HEK293 (cell line): ENCODE results near the gene SYNPO2L.

Experiments used
- CTCF ChIA-PET: fragments of 350-600 bp; formaldehyde crosslinking; extraction: SDS; loops from one replicate; lab custom pipeline; 2021; ENCODE audit warnings: antibody characterized with exemption; lab: Yijun Ruan, JAX
- POLR2A ChIA-PET: fragments of 300-600 bp; formaldehyde crosslinking; extraction: SDS; loops from one replicate; lab custom pipeline; 2020; ENCODE audit warnings: antibody characterized with exemption, inconsistent platforms; lab: Yijun Ruan, JAX
- H3K27ac ChIP-seq: fragments of 200-500 bp; sonication (Bioruptor generic); 2 replicates; pipeline ENCODE4 v1.5.1; 2014; ENCODE audit warnings: low read depth, low read length, control low read depth, inconsistent platforms; ENCODE audit errors: extremely low read depth
- H3K36me3 ChIP-seq, 2 experiments: fragments of 200-500 bp in 1 of 2; sonication (Bioruptor generic) in 1 of 2; 1 replicate in 1 of 2; 2 replicates in 1 of 2; pipeline ENCODE4 v1.5.1; 2014 to 2017; ENCODE audit warnings: inconsistent platforms in 2 of 2, low read length in 2 of 2; ENCODE audit not compliant: control insufficient read depth in 2 of 2, insufficient read depth in 1 of 2
- H3K4me1 ChIP-seq: fragments of 200-500 bp; sonication (Bioruptor generic); 2 replicates; pipeline ENCODE4 v1.5.1; 2014; ENCODE audit warnings: mild to moderate bottlenecking, low read length, inconsistent platforms; ENCODE audit not compliant: control insufficient read depth, insufficient read depth
- H3K4me3 ChIP-seq: 2 replicates; pipeline ENCODE4 v1.5.1; 2011; ENCODE audit warnings: low read depth, mild to moderate bottlenecking, control low read depth, low read length, moderate library complexity
- H3K9me3 ChIP-seq: fragments of 200-500 bp; sonication (Bioruptor generic); 2 replicates; pipeline ENCODE4 v1.5.1; 2014; ENCODE audit warnings: low read depth, low read length, inconsistent platforms; ENCODE audit not compliant: control insufficient read depth, insufficient read depth
- AEBP2 ChIP-seq: fragments of 450-650 bp; formaldehyde crosslinking; IDR thresholded peaks from 2 replicates; pipeline ENCODE4 v1.5.1; 2016; ENCODE audit warnings: missing biosample characterization, missing genetic modification characterization, borderline replicate concordance
- ATF2 ChIP-seq: fragments of 450-650 bp; formaldehyde crosslinking; IDR thresholded peaks from 2 replicates; pipeline ENCODE4 v1.5.1; 2016; ENCODE audit warnings: missing biosample characterization, missing genetic modification characterization, low read depth
- GFI1B ChIP-seq: fragments of 450-650 bp; formaldehyde crosslinking; IDR thresholded peaks from 2 replicates; pipeline ENCODE4 v1.5.1; 2016; ENCODE audit warnings: missing biosample characterization, missing genetic modification characterization
- GLIS2 ChIP-seq: fragments of 450-650 bp; formaldehyde crosslinking; IDR thresholded peaks from 2 replicates; pipeline ENCODE4 v1.5.1; 2016; ENCODE audit warnings: missing biosample characterization, missing genetic modification characterization
- HOXC10 ChIP-seq: sonication (generic); formaldehyde crosslinking; IDR thresholded peaks from 2 replicates; pipeline ENCODE4 v1.8.1; 2023; ENCODE audit warnings: mild to moderate bottlenecking, missing genetic modification reagents
- PRDM10 ChIP-seq: fragments of 450-650 bp; formaldehyde crosslinking; IDR thresholded peaks from 2 replicates; pipeline ENCODE4 v1.5.1; 2016; ENCODE audit warnings: missing biosample characterization, missing genetic modification characterization
- SP2 ChIP-seq: fragments of 450-650 bp; formaldehyde crosslinking; IDR thresholded peaks from 2 replicates; pipeline ENCODE4 v1.5.1; 2016; ENCODE audit warnings: missing biosample characterization, missing genetic modification characterization
- ZBTB26 ChIP-seq: fragments of 450-650 bp; formaldehyde crosslinking; optimal IDR thresholded peaks from 2 replicates; pipeline ENCODE3; 2016; ENCODE audit warnings: missing biosample characterization, mild to moderate bottlenecking, missing genetic modification characterization
- ZFP69B ChIP-seq: fragments of 450-650 bp; formaldehyde crosslinking; IDR thresholded peaks from 2 replicates; pipeline ENCODE4 v1.5.1; 2016; ENCODE audit warnings: missing biosample characterization, missing genetic modification characterization
- ZNF133 ChIP-seq: fragments of 450-650 bp; formaldehyde crosslinking; IDR thresholded peaks from 2 replicates; pipeline ENCODE4 v1.5.1; 2016; ENCODE audit warnings: missing biosample characterization, missing genetic modification characterization
- ZNF211 ChIP-seq: fragments of 450-650 bp; formaldehyde crosslinking; IDR thresholded peaks from 2 replicates; pipeline ENCODE4 v1.5.1; 2016; ENCODE audit warnings: low read depth, missing biosample characterization, missing genetic modification characterization
- ZNF223 ChIP-seq: fragments of 450-650 bp; formaldehyde crosslinking; IDR thresholded peaks from 2 replicates; pipeline ENCODE4 v1.5.1; 2016; ENCODE audit warnings: missing biosample characterization, missing genetic modification characterization
- ZNF302 ChIP-seq: fragments of 450-650 bp; formaldehyde crosslinking; IDR thresholded peaks from 2 replicates; pipeline ENCODE4 v1.5.1; 2016; ENCODE audit warnings: missing biosample characterization, missing genetic modification characterization, low read depth
- ZNF398 ChIP-seq: fragments of 450-650 bp; formaldehyde crosslinking; IDR thresholded peaks from 2 replicates; pipeline ENCODE4 v1.5.1; 2017; ENCODE audit warnings: missing biosample characterization, missing genetic modification characterization
- ZNF423 ChIP-seq: fragments of 450-650 bp; formaldehyde crosslinking; IDR thresholded peaks from 2 replicates; pipeline ENCODE4 v1.5.1; 2016; ENCODE audit warnings: missing biosample characterization, missing genetic modification characterization
- ZNF48 ChIP-seq: fragments of 450-650 bp; formaldehyde crosslinking; IDR thresholded peaks from 2 replicates; pipeline ENCODE4 v1.5.1; 2016; ENCODE audit warnings: missing biosample characterization, missing genetic modification characterization
- ZNF501 ChIP-seq: fragments of 450-650 bp; formaldehyde crosslinking; IDR thresholded peaks from 2 replicates; pipeline ENCODE4 v1.5.1; 2016; ENCODE audit warnings: missing biosample characterization, missing genetic modification characterization
- ZNF580 ChIP-seq: fragments of 450-650 bp; formaldehyde crosslinking; IDR thresholded peaks from 2 replicates; pipeline ENCODE4 v1.5.1; 2016; ENCODE audit warnings: missing biosample characterization, missing genetic modification characterization
- ZNF600 ChIP-seq: fragments of 450-650 bp; formaldehyde crosslinking; IDR thresholded peaks from 2 replicates; pipeline ENCODE4 v1.5.1; 2016; ENCODE audit warnings: missing biosample characterization, missing genetic modification characterization
- ZNF626 ChIP-seq: fragments of 450-650 bp; sonication (Bioruptor Pico); formaldehyde crosslinking; IDR thresholded peaks from 2 replicates; pipeline ENCODE4 v1.5.1; 2018; ENCODE audit warnings: missing biosample characterization, missing genetic modification characterization, inconsistent platforms
- ZNF776 ChIP-seq: fragments of 450-650 bp; formaldehyde crosslinking; IDR thresholded peaks from 2 replicates; pipeline ENCODE4 v1.5.0; 2017; ENCODE audit warnings: missing biosample characterization, missing genetic modification characterization, borderline replicate concordance
- ZNF830 ChIP-seq: fragments of 450-650 bp; IDR thresholded peaks from 2 replicates; pipeline ENCODE4 v1.5.0; 2018; ENCODE audit warnings: missing biosample characterization, missing genetic modification characterization, low read depth, mild to moderate bottlenecking, moderate library complexity
- ZNF843 ChIP-seq: fragments of 450-650 bp; formaldehyde crosslinking; IDR thresholded peaks from 2 replicates; pipeline ENCODE4 v1.5.1; 2016; ENCODE audit warnings: missing biosample characterization, missing genetic modification characterization

Gene SYNPO2L

GRCh38 chr10:73647875-73648651, 7.8 kb downstream of the SYNPO2L start:
- Histone ChIP-seq H3K27ac (no peak overlapping the region), H3K36me3 (no peaks in the 10 kb centered on the region), H3K9me3 (no peaks in the 10 kb centered on the region), H3K4me3 (peak overlapping the region; percentile 24), H3K4me1 (no peaks in the 10 kb centered on the region)
- CTCF ChIA-PET: interaction anchor here (0.6 to 2.8 kb wide), 4 partner anchors 108 to 385 kb away, joined by 3 to 35 read pairs (median 3); no protein-coding TSS in a partner anchor
- POLR2A ChIA-PET: no interaction called here
- TF ChIP-seq ZNF48 (tag by site-specific recombination) (no peak), ZNF302 (tag by site-specific recombination) (no peak), SP2 (no peak), ZNF423 (tag by site-specific recombination) (no peak), GFI1B (tag by site-specific recombination) (no peak), ZNF398 (no peak), ZNF843 (no peak), ZNF776 (tag by site-specific recombination) (no peak), ZNF626 (tag by site-specific recombination) (no peak), ZBTB26 (tag by site-specific recombination) (no peak), ZNF133 (tag by site-specific recombination) (no peak), ZNF580 (tag by site-specific recombination) (no peak), ZNF211 (tag by site-specific recombination) (no peak), ZFP69B (tag by site-specific recombination) (no peak), ZNF223 (tag by site-specific recombination) (no peak), ATF2 (tag by site-specific recombination) (no peak)
- TF ChIP-seq, all 188 proteins: peak for 0

GRCh38 chr10:73647211-73647874, 8.5 kb downstream of the SYNPO2L start:
- no peak overlapping the region for H3K27ac ChIP-seq
- H3K36me3 ChIP-seq: no peaks in the 10 kb centered on the region
- H3K4me3 ChIP-seq: peak overlapping the region; percentile 24
- POLR2A ChIA-PET: no interaction called here
- TF ChIP-seq HOXC10 (CRISPR knock-in tag): no peak
- TF ChIP-seq ZNF501: no peak
- no peak for TF ChIP-seq GLIS2
- TF ChIP-seq PRDM10 (tag by site-specific recombination): no peak
- no peak for TF ChIP-seq AEBP2 (tag by site-specific recombination)
- TF ChIP-seq ZNF830 (tag by site-specific recombination): no peak
- TF ChIP-seq ZNF600 (tag by site-specific recombination): no peak
- no peaks in the 10 kb centered on the region for H3K9me3 ChIP-seq
- no peaks in the 10 kb centered on the region for H3K4me1 ChIP-seq
- CTCF ChIA-PET: interaction anchor here (0.6 to 9.1 kb wide), 4 partner anchors 109 to 119 kb away, joined by 3 to 168 read pairs (median 19); no protein-coding TSS in a partner anchor
